AG09309 (cell line): Measurements from ENCODE around the gene SEPTIN7.

Experiments
- DNase-seq: peaks from one replicate; pipeline ENCODE4 v3.0.0-alpha.2; 2010; ENCODE audit warnings: low read depth
- H3K4me3 ChIP-seq: 2 replicates; pipeline ENCODE4 v1.5.1; 2011; ENCODE audit warnings: mild to moderate bottlenecking, low read depth, low read length, moderate library complexity; ENCODE audit not compliant: control insufficient read depth
- CTCF ChIP-seq: IDR thresholded peaks from 2 replicates; pipeline ENCODE4 v1.5.1; 2011; ENCODE audit warnings: mild to moderate bottlenecking, low read depth, low read length, inconsistent platforms; ENCODE audit not compliant: insufficient read depth, control insufficient read depth; ENCODE audit errors: missing control alignments

Gene SEPTIN7

GRCh38 chr7:35846816-35847412, 46.1 kb downstream of the SEPTIN7 start:
- no peak for TF ChIP-seq CTCF
- no peak for DNase-seq
- no peak overlapping the region for H3K4me3 ChIP-seq

- TF ChIP-seq CTCF = no peak
- no peak for DNase-seq
- H3K4me3 ChIP-seq = no peak overlapping the region
These were observed 47.9 kb downstream of the SEPTIN7 start for GRCh38 chr7:35848725-35849124.

- H3K4me3 ChIP-seq = no peak overlapping the region
- TF ChIP-seq CTCF = no peak
- no peak for DNase-seq
These were observed 48.4 kb downstream of the SEPTIN7 start for GRCh38 chr7:35849158-35849831.

GRCh38 chr7:35849954-35850353, 49.1 kb downstream of the SEPTIN7 start:
- DNase-seq = no peak
- no peak overlapping the region for H3K4me3 ChIP-seq
- TF ChIP-seq CTCF = no peak
